Calu3 (cell line): ENCODE data around the gene PLD1. TPM values are rescaled to one million over a fixed set of nuclear protein-coding genes. Genes with fewer than 3 reads are reported as not detected.
A peak's percentile ranks its signal among the peaks of the same experiment; 100 is the strongest.

ENCODE experiments used
- BruUV-seq: library from RNA; stranded (reverse); fragments of 400-500 nt; replicated peaks from 2 replicates; lab custom pipeline; 2021; lab: Mats Ljungman, UMichigan
- CTCF ChIA-PET: fragments of 300-600 bp; sonication (Branson Sonifier 250); formaldehyde crosslinking; loops from one replicate; lab custom pipeline; 2022; ENCODE audit warnings: antibody characterized with exemption; lab: Charles Lee
- DNase-seq: peaks from one replicate; pipeline ENCODE4 v3.0.0; 2022
- H3K27ac Mint-ChIP-seq: one replicate; pipeline ENCODE4 v1.8.0; 2022; ENCODE audit warnings: mixed read lengths; ENCODE audit not compliant: unreplicated experiment
- H3K27me3 Mint-ChIP-seq: one replicate; pipeline ENCODE4 v1.8.0; 2022; ENCODE audit warnings: mixed read lengths; ENCODE audit not compliant: unreplicated experiment
- H3K36me3 Mint-ChIP-seq: one replicate; pipeline ENCODE4 v1.8.0; 2022; ENCODE audit warnings: mild to moderate bottlenecking, moderate library complexity, mixed read lengths; ENCODE audit not compliant: insufficient read depth, unreplicated experiment
- H3K4me1 Mint-ChIP-seq: one replicate; pipeline ENCODE4 v1.8.0; 2022; ENCODE audit warnings: mild to moderate bottlenecking, low read depth, mixed read lengths; ENCODE audit not compliant: unreplicated experiment
- H3K4me3 Mint-ChIP-seq: one replicate; pipeline ENCODE4 v1.8.0; 2022; ENCODE audit warnings: mild to moderate bottlenecking, low read depth, moderate library complexity, mixed read lengths; ENCODE audit not compliant: unreplicated experiment
- H3K9me3 Mint-ChIP-seq: one replicate; pipeline ENCODE4 v1.8.0; 2022; ENCODE audit warnings: low read depth, mixed read lengths; ENCODE audit not compliant: unreplicated experiment
- intact Hi-C: fragments of 100-400 bp; cut with micrococcal nuclease; formaldehyde crosslinking; loops from one replicate; pipeline ENCODE4 v1.10.0; 2022; ENCODE audit not compliant: unreplicated experiment
- total RNA-seq: library from RNA; stranded (reverse); gene quantifications from 2 replicates; pipeline ENCODE4 v1.2.3, GENCODE V29; 2022
- TF ChIP-seq, protein P1 (sequence below): fragments of 200-600 bp; IDR thresholded peaks from one replicate; pipeline ENCODE4 v1.8.0; 2022; ENCODE audit warnings: antibody characterized with exemption; ENCODE audit not compliant: unreplicated experiment

PLD1 gene
- total RNA-seq, 1 experiment from 2014 or later, result 61.2 TPM

DNA sequence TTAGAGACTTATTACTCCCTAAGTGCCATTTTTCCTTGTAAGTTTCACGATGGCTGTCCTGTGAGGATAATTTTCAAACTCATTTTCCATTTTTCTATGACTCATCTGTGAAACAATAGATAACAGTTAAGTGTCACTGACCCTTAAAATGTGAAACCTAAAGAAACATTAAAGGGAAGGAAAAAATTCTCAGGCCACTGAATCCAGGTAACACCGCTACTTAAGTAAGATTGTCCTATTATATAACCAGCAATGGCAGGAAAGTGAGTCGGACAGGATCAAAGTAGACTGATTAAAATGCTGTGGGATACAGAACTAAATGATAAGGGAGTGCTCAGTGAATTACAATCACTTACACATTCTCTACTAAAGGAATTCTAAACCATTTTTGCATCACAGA lies 12.4 kb downstream of the PLD1 start:
- intact Hi-C loops, result no loop called here

DNA sequence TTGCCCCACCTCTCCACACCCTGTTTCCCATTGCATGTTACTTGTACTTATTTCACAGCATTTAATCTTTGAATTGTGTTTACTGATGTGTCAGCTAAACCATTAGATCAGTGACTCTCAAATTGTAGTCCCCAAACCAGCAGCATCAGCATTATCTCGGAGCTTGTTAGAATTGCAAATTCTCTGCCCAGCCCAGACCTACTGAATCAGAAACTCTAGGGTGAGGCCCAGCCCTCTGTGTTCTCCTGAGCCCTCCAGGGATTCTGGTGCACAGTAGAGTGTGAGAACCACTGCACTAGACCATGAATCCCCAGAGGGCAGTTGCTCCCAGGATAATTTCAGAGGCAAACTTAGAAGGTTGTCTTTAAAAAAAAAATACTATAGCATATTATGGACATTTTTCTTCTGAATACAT lies 13.0 kb downstream of the PLD1 start:
- no peak for DNase-seq
- Mint-ChIP-seq H3K4me3 (no peak overlapping the region), H3K9me3 (no peaks in the 10 kb centered on the region), H3K27ac (no peak overlapping the region), H3K36me3 (peaks cover 1% of the 10 kb centered on the region), H3K27me3 (no peaks in the 10 kb centered on the region), H3K4me1 (peaks cover 24% of the 10 kb centered on the region)
- intact Hi-C loops, result no loop called here
- CTCF ChIA-PET, result interaction anchor here (0.6 kb wide), 1 partner anchor 241 kb away, joined by 5 read pairs; no protein-coding TSS in a partner anchor
- no TSS peak for BruUV-seq
- TF ChIP-seq, protein P1, sequence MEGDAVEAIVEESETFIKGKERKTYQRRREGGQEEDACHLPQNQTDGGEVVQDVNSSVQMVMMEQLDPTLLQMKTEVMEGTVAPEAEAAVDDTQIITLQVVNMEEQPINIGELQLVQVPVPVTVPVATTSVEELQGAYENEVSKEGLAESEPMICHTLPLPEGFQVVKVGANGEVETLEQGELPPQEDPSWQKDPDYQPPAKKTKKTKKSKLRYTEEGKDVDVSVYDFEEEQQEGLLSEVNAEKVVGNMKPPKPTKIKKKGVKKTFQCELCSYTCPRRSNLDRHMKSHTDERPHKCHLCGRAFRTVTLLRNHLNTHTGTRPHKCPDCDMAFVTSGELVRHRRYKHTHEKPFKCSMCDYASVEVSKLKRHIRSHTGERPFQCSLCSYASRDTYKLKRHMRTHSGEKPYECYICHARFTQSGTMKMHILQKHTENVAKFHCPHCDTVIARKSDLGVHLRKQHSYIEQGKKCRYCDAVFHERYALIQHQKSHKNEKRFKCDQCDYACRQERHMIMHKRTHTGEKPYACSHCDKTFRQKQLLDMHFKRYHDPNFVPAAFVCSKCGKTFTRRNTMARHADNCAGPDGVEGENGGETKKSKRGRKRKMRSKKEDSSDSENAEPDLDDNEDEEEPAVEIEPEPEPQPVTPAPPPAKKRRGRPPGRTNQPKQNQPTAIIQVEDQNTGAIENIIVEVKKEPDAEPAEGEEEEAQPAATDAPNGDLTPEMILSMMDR, result no peak

More for the DNA sequence above, 12.4 kb downstream of the PLD1 start:
- Mint-ChIP-seq H3K27ac (peak overlapping the region; percentile 3), H3K27me3 (no peaks in the 10 kb centered on the region), H3K4me1 (peaks cover 27% of the 10 kb centered on the region), H3K4me3 (no peak overlapping the region), H3K9me3 (no peaks in the 10 kb centered on the region), H3K36me3 (peaks cover 5% of the 10 kb centered on the region)
- CTCF ChIA-PET, result interaction anchor here (0.6 kb wide), 1 partner anchor 240 kb away, joined by 5 read pairs; no protein-coding TSS in a partner anchor
- no peak for DNase-seq
- TF ChIP-seq, protein P1, result no peak
- no TSS peak for BruUV-seq

DNA sequence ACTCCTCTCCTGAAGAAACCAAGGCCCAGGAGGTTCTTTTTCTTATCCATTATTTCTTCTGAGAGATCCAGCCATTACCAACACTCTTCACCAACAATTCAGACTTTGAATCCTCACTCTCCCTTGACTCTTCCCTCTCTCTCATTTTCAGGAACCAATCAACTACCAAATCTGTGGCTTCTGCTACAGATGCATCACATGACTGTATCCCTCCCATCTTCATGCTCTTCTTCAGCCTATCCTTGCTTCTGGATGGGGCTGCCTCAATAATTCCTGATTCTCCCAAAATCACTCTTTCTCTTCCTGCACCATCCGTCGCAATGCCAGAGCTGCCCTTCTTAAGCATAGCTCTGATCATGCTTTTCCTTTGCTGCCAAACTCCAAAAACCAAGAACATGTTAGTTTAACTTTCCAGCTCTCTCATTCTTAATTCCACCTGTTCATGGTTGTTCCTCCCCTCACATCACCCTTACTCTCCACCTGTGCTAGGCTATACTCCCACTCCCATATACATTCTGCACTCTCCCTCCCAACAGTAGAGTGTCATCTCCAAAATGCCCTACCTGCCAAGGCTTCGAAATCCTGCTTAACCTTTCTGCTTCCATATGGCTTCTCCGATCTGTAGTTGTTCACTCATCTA lies 13.5 kb downstream of the PLD1 start:
- Mint-ChIP-seq H3K9me3 (no peaks in the 10 kb centered on the region), H3K4me1 (peaks cover 24% of the 10 kb centered on the region), H3K36me3 (peaks cover 6% of the 10 kb centered on the region), H3K4me3 (no peak overlapping the region), H3K27ac (no peak overlapping the region), H3K27me3 (no peaks in the 10 kb centered on the region)
- BruUV-seq, result no TSS peak
- TF ChIP-seq, protein P1, result no peak
- intact Hi-C loops, result no loop called here
- no peak for DNase-seq
- CTCF ChIA-PET, result no interaction called here

DNA sequence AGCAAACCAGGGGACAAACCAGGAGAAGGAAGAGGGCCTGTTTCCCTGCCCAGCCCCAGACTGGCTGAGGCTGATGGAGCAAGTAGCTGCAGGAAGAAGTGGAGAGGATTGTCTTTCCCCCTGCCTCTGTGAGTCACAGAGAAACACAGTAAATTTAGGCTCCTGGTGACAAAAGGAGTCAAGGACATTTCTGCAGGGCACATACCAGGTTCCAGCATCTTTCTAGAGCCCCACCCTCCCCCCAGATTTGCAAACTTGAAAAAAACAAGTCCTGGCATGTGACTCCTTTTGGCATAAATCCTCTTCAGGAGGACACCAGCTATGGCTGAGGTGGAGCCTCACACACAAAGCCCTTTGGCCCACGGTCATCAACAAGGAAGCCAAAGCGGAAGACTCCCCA lies 17.8 kb downstream of the PLD1 start:
- Mint-ChIP-seq H3K4me1 (peaks cover 40% of the 10 kb centered on the region), H3K4me3 (peak overlapping the region; percentile 1), H3K9me3 (no peaks in the 10 kb centered on the region), H3K36me3 (peaks cover 6% of the 10 kb centered on the region), H3K27ac (peak overlapping the region; percentile 34), H3K27me3 (no peaks in the 10 kb centered on the region)
- no peak for DNase-seq
- CTCF ChIA-PET, result interaction anchor here (2.0 kb wide), 1 partner anchor 20 kb away, joined by 10 read pairs; no protein-coding TSS in a partner anchor
- intact Hi-C loops, result no loop called here
- TF ChIP-seq, protein P1, result no peak
- BruUV-seq, result no TSS peak
